Daoy (cell line): ENCODE results near the gene NCAN. TPM values are rescaled to one million over a fixed set of nuclear protein-coding genes. Genes with fewer than 3 reads are reported as not detected.
"Not testable (repeated sequence)": the region's sequence is repeated elsewhere in the genome, so short reads cannot be mapped to it uniquely, and the experiment has no call there.

Source experiments
- DNase-seq: peaks from one replicate; pipeline ENCODE4 v3.0.0-alpha.2; 2015; ENCODE audit warnings: low read depth
- total RNA-seq: library from RNA; depleted of rRNA; stranded (reverse); fragments of >200 nt; shearing (Covaris generic); gene quantifications from 2 replicates; pipeline ENCODE4 v1.2.3, GENCODE V29; 2014

Gene NCAN
- total RNA-seq, 1 experiment from 2014 or later: not detected

- DNase-seq: no peak
Measured at GRCh38 chr19:19224150-19224851, 12.5 kb downstream of the NCAN start.

- DNase-seq: peak; percentile 30
Measured at GRCh38 chr19:19224852-19225494, 13.2 kb downstream of the NCAN start.

GRCh38 chr19:19226204-19226603 lies 14.4 kb downstream of the NCAN start:
- no peak for DNase-seq

- DNase-seq: no peak
Measured at GRCh38 chr19:19226663-19227062, 14.9 kb downstream of the NCAN start.

- no peak for DNase-seq
Measured at GRCh38 chr19:19227217-19227616, 15.5 kb downstream of the NCAN start.

- no peak for DNase-seq
Measured at GRCh38 chr19:19229701-19230100, 17.9 kb downstream of the NCAN start.

- DNase-seq: no peak
Measured at GRCh38 chr19:19230999-19231398, 19.2 kb downstream of the NCAN start.

- DNase-seq: no peak
Measured at GRCh38 chr19:19232261-19232721, 20.5 kb downstream of the NCAN start.

GRCh38 chr19:19234220-19234816 lies 22.6 kb downstream of the NCAN start:
- DNase-seq: no peak

GRCh38 chr19:19236173-19236572 lies 24.4 kb downstream of the NCAN start:
- no peak for DNase-seq

GRCh38 chr19:19238126-19238894 lies 26.6 kb downstream of the NCAN start:
- DNase-seq: no peak

GRCh38 chr19:19239675-19240074 lies 27.9 kb downstream of the NCAN start:
- no peak for DNase-seq

- no peak for DNase-seq
Measured at GRCh38 chr19:19240476-19240875, 28.7 kb downstream of the NCAN start.

GRCh38 chr19:19250196-19250801 lies 38.5 kb downstream of the NCAN start:
- DNase-seq: no peak

- DNase-seq: not testable (repeated sequence)
Measured at GRCh38 chr19:19253409-19253808, 41.7 kb downstream of the NCAN start.

GRCh38 chr19:19256072-19256969 lies 44.6 kb downstream of the NCAN start:
- DNase-seq: no peak

GRCh38 chr19:19257137-19257536 lies 45.4 kb downstream of the NCAN start:
- DNase-seq: no peak

GRCh38 chr19:19257836-19258588 lies 46.3 kb downstream of the NCAN start:
- DNase-seq: no peak

GRCh38 chr19:19258589-19259338 lies 47.0 kb downstream of the NCAN start:
- no peak for DNase-seq
